HG03442 (cell line): Measurements from ENCODE around the gene BECN2.
"Not testable (repeated sequence)": the region's sequence is repeated elsewhere in the genome, so short reads cannot be mapped to it uniquely, and the experiment has no call there.

Experiments used
- ATAC-seq: cut with Tn5 transposase; IDR thresholded peaks from one replicate; pipeline ENCODE4 v1.9.1; 2021; ENCODE audit warnings: mild to moderate bottlenecking, moderate library complexity; ENCODE audit not compliant: unreplicated experiment

BECN2 gene

GRCh38 chr1:241979071-241979470 is 21.5 kb downstream of the BECN2 start:
- ATAC-seq, result no peak

- no peak for ATAC-seq
These were observed 22.4 kb downstream of the BECN2 start for GRCh38 chr1:241979926-241980325.

GRCh38 chr1:241985787-241986186 is 28.2 kb downstream of the BECN2 start:
- ATAC-seq, result no peak

- ATAC-seq, result not testable (repeated sequence)
These were observed 30.9 kb downstream of the BECN2 start for GRCh38 chr1:241988389-241988930.

- no peak for ATAC-seq
These were observed 32.5 kb downstream of the BECN2 start for GRCh38 chr1:241990040-241990439.

GRCh38 chr1:241992734-241993133 is 35.2 kb downstream of the BECN2 start:
- ATAC-seq, result no peak

- no peak for ATAC-seq
These were observed 36.6 kb downstream of the BECN2 start for GRCh38 chr1:241994171-241994570.

- ATAC-seq, result no peak
These were observed 39.9 kb downstream of the BECN2 start for GRCh38 chr1:241997401-241997998.

- ATAC-seq, result peak; percentile 77
These were observed 40.9 kb downstream of the BECN2 start for GRCh38 chr1:241998412-241998921.

GRCh38 chr1:241999026-241999425 is 41.5 kb downstream of the BECN2 start, which contains the start of gene MAP1LC3C:
Gene MAP1LC3C, minus strand, starts transcription at chr1:241999098. Its CDS starts 90 bp downstream, at chr1:241999008.
- no peak for ATAC-seq

- no peak for ATAC-seq
These were observed 42.9 kb downstream of the BECN2 start for GRCh38 chr1:242000434-242000833.

- no peak for ATAC-seq
These were observed 44.5 kb downstream of the BECN2 start for GRCh38 chr1:242002072-242002471.

- ATAC-seq, result no peak
These were observed 44.9 kb downstream of the BECN2 start for GRCh38 chr1:242002510-242002909.

GRCh38 chr1:242004751-242005495 is 47.4 kb downstream of the BECN2 start:
- no peak for ATAC-seq

GRCh38 chr1:242005866-242006535 is 48.4 kb downstream of the BECN2 start:
- ATAC-seq, result no peak

GRCh38 chr1:242006976-242007375 is 49.4 kb downstream of the BECN2 start:
- no peak for ATAC-seq
